Fibroblast of peridontal ligament (primary cell): ENCODE results near the gene COX6B2.

Source experiments
- DNase-seq: peaks from one replicate; pipeline ENCODE4 v3.0.0-alpha.2; 2010; ENCODE audit errors: extremely low read depth

Gene COX6B2

DNA sequence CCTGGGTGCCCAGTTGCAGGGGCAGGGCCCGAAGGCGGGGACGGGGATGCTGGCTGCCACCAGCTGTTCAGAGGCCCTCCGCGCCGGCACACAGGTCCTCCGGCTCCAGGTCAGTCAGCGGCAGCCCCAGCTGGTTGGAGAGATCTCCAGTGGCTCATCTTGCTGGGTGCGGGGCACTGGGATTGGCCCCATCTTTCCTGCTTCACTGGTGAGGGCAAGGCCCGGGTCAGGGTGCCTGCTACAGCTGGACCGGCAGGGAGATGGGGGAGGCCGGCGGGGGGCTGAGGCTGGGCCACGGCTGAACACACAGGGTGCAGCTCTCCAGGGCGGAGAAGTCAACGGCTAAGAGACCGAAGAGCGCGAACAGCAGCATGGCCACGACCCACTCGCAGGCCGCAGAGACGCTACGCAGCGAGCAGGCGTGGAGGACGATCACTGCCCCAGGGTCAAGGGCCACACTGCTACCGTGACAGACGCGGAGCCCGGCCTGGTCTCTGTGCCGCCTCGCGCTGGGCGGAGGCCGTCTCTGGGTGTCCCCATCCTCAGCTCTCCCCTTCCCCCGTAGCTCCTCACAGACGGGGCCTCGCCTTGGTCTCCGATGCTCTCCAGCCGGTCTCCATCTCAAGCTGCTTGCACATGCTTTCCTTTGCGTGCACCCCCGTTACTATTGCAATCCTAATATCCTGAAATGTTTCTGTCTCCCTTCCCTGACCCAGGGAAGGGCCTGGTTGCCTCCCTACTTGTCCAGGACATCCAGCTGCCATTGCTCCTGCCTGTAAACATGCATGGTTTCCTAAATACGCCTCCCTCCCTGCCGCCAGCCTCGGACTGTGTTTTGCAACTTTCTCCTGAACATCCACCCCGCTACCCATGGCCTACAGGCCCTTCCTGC lies 41.7 kb downstream of the COX6B2 start:
- DNase-seq = no peak

DNA sequence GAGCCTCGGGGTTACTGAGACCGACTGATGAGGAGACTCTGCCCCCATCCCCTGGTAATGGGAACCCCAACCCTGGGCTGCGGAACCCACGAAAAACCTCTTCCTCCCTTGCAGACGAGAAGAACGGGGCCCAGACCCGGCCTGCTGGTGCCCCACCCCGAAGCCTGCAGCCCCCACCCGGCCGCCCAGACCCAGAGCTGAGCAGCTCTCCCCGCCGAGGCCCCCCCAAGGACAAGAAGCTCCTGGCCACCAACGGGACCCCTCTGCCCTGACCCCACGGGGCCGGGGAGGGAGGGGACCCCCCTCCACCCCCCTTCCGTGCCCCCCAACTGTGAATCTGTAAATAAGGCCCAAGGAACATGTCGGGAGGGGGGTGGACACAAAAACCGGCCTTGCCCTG lies 42.7 kb downstream of the COX6B2 start:
- DNase-seq = no peak

DNA sequence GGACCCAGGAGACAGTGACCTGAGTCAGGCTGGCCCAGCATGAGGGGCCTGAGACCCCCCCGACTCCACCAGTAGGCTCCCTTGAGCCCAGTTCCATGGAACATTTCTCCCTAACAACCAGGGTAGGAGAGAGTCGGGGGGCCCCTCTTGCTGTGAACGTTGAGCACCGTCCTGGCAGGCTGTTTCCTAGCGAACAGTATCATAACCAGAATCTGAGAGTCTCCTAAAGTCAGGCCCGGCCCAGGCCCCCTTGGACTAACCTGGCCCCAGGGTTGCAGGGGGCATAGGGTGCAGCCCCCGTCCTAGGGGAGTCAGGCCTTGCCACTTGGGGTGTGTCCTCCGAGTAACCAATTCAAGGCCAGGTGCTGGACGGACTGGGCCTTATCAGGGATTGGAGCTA lies 43.1 kb downstream of the COX6B2 start:
- no peak for DNase-seq

GRCh38 chr19:55310498-55310897 lies 44.0 kb downstream of the COX6B2 start:
- DNase-seq = no peak

GRCh38 chr19:55309448-55309847 lies 45.1 kb downstream of the COX6B2 start:
- DNase-seq = no peak

GRCh38 chr19:55308281-55308680 lies 46.2 kb downstream of the COX6B2 start:
- no peak for DNase-seq

GRCh38 chr19:55306712-55307111 lies 47.8 kb downstream of the COX6B2 start:
- no peak for DNase-seq

DNA sequence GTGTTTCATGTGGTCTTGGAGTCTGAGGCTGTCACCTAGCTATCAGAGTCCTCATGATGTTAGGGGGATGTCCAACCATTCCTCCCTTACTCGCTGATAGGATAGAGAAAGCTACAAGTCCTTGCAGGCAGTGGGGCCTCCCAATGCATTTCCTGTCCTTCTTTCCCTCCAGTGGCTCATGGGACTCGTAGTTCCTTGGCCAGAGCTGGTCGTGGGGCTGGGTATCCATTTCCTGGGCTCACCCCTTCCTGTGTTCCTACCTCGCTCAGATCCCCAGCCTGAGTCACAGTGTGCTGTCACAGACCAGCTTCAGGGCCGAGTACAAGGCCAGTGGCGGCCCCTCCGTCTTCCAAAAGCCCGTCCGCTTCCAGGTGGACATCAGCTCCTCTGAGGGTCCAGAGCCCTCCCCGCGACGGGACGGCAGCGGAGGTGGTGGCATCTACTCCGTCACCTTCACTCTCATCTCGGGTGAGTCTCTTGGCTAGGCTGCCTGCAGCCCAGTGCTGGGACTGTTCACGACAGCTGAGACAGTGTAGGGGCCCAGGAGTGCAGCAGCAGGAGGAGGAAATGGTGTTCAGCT lies 48.4 kb downstream of the COX6B2 start:
- no peak for DNase-seq

DNA sequence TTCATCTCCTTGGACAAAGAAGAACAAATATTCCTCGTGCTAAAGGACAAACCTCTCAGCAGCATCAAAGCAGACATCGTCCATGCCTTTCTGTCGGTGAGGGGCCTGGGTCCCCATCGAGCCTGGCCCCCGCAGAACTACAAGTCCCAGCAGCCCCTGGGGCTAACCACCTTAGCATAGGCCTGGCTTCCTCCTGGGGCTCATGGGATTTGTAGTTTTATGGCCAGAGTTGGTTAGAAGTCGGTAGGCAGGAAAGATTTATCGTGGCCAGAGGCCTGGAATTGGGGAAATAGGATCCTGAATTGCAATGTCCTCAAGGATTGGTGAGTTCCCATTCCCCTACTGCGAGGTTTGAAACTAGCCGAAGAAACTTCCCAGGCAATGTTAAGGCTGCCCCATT lies 49.0 kb downstream of the COX6B2 start:
- DNase-seq = peak; percentile 11

- no peak for DNase-seq
These were observed 49.5 kb downstream of the COX6B2 start for GRCh38 chr19:55304980-55305379.

DNA sequence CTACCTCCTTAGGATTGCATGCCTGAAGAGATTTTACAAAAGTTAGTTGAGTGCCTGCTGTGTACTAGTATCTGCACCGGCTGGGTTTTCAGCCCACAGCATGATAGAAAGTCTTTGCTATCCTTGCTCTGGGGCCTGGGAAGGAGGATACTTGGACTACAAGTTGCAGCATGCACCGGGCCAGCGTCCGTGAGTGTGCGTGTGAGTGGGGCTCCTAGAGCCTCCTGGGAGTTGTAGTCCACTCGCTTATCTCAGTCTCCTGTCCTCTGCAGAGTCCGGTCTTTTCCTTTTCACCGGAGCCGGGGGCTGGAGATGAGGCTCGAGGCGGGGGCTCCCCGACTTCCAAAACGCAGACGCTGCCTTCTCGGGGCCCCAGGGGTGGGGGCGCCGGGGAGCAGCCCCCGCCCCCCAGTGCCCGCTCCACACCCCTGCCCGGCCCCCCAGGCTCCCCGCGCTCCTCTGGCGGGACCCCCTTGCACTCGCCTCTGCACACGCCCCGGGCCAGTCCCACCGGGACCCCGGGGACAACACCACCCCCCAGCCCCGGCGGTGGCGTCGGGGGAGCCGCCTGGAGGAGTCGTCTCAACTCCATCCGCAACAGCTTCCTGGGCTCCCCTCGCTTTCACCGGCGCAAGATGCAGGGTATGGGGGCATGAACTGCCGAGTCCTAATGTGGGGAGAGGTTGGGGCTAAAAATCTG lies 50.1 kb downstream of the COX6B2 start:
- no peak for DNase-seq

- DNase-seq = no peak
These were observed 51.0 kb downstream of the COX6B2 start for GRCh38 chr19:55303477-55303876.

DNA sequence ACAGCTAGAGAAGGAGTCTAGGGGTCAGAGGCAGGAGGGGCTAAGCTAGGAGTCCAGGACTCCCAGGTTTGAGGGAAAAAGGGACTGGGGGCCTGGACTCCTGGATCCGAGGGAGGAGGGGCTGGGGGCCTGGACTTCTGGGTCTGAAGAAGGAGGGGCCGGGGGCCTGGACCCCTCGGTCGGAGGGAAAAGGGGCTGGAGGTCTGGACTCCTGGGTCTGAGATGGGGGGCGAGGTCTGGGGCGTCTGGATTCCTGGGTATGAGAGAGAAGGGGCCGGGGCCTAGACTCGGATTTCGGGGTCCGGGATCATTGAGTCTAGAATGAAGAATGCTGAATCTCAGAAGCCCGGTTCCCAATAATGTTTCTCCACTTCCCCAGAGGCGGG lies 52.2 kb downstream of the COX6B2 start:
- no peak for DNase-seq

GRCh38 chr19:55301459-55302317 lies 52.8 kb downstream of the COX6B2 start:
- DNase-seq = peak; percentile 69

- no peak for DNase-seq
These were observed 53.5 kb downstream of the COX6B2 start for GRCh38 chr19:55300886-55301458.

GRCh38 chr19:55299991-55300390 lies 54.5 kb downstream of the COX6B2 start:
- DNase-seq = no peak
